Stimulated activated CD4-positive, alpha-beta T cell treated with anti-CD3 and anti-CD28 coated beads, TNF-alpha, amount 100 ng/mL, for 24 hours (primary cell): ENCODE results near the gene MAFB.

Experiments
- DNase-seq, 3 experiments: peaks; one replicate each; pipeline ENCODE4 v3.0.0-alpha.2; 2020; ENCODE audit warnings: low read depth in 3 of 3

MAFB gene

DNA sequence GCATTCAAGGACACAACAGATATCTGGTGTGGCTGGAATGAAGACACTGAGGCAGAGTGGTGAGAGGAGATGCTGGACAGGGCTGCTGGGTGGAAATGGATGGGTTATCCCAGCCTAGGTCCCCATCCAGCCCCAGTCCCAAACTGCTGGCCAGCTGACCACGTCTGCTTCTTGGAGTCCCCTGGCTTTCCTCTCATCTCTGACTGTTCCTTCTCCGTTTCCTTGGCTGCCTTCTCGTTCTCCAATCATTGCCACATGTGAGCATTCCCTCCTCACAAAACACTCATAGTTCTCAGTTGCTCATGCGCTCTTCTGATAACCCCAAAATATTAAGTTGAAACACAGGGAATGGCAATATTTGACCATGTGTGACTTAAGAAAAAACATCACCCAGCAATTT, 31.5 kb downstream of the MAFB start:
- DNase-seq, result no peak

- DNase-seq, result no peak
Measured at GRCh38 chr20:40655451-40655850, 33.6 kb downstream of the MAFB start.

- DNase-seq, result no peak
Measured at GRCh38 chr20:40654876-40655275, 34.2 kb downstream of the MAFB start.

- DNase-seq, result no peak
Measured at GRCh38 chr20:40652441-40652987, 36.5 kb downstream of the MAFB start.

DNA sequence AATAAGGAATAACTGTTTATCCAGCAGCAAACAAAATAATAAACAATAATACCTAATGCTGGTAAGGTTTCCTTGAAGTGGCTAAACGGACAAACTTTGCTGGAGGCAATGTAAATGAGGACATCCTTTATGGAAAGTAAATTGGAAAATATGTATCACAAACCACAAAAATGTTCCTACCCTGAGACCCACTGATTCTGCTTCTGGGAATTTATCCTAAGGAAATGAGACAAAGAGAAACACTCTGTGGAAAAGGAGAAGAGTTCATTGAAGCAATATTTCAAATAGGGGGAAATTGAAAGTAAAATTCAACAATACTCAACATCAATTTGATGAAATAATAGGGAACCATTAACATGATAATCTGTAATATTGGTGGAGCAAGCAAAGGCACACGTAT, 37.9 kb downstream of the MAFB start:
- no peak for DNase-seq

DNA sequence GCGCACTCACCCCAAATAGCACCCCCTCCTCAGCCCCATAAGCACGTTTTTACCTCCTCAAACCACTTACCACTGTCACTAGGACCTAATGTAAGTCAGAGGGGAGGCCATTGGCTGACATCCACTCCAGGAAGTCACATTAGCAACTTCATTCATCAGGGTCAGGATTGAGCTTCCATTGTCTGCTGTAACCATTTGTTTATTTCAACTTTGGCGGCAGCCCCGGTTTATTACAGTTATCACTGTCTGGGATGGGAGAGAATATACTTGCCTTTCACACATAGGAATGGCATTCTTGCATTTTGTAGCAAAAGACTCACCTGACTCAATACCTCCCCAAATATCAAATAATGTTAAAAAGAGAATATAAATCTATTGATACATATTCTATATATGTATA, 38.3 kb downstream of the MAFB start:
- DNase-seq, result no peak

GRCh38 chr20:40648210-40649072, 40.6 kb downstream of the MAFB start:
- DNase-seq, result no peak

DNA sequence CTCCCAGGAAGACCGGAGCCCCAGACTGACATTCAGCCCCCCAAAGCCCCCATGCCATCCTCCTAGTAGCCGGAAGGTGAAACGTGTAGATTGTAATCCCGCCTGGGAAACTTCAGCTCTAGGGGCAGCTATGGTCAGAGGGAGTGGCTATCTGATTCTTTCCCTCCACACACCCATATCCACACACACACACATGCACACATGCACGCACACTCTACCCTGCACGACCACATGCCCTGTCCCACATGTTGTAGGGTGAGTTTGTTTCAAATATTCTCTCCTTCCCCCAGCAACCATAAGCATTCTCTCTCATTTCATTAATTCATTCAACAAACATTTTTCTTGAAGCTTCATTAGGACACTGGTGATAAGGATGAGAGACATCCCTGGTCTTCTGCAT, 42.2 kb downstream of the MAFB start:
- DNase-seq, result no peak

DNA sequence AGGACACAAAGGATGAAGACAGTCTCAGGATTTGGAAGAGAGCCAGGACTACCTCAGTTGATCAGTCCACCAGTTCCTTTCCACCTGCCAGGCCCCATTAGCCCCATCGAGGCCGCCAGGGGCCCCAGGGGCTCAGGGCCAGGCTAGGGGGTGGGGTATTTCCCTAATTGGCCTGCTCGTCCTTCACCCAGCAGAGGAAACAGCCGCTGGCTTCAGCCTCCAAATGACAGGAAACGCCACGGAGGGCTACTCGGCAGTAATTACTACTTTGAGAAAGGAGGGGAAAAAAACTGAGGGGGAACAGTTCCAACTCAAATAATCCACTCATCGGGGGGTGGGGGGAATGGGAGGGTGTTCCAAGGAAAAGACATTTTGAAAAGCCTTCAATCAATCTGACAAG, 42.7 kb downstream of the MAFB start:
- DNase-seq, result no peak

GRCh38 chr20:40644863-40645262, 44.2 kb downstream of the MAFB start:
- no peak for DNase-seq

- no peak for DNase-seq
Measured at GRCh38 chr20:40643891-40644290, 45.1 kb downstream of the MAFB start.

- DNase-seq, result no peak
Measured at GRCh38 chr20:40641809-40642208, 47.2 kb downstream of the MAFB start.

DNA sequence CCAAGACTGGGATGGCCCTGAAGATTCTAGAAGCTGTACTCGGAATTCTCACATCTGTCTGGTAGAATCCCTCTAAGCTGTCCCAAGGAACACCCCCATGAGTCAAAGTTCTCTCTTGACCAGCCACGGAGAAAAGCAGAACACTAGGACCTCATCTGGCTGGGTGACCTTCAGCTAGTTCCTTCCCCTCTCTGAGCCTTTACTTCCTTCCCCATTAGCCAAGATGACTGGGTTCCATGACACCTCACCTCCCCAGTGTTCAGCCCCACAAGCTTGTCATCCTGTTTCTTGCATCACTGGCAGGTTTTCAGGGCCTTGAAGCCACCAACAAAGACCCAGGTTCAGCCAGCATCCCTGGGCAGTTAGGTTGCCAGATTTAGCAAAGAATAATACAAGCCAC, 47.8 kb downstream of the MAFB start:
- no peak for DNase-seq

- no peak for DNase-seq
Measured at GRCh38 chr20:40640667-40641066, 48.4 kb downstream of the MAFB start.

DNA sequence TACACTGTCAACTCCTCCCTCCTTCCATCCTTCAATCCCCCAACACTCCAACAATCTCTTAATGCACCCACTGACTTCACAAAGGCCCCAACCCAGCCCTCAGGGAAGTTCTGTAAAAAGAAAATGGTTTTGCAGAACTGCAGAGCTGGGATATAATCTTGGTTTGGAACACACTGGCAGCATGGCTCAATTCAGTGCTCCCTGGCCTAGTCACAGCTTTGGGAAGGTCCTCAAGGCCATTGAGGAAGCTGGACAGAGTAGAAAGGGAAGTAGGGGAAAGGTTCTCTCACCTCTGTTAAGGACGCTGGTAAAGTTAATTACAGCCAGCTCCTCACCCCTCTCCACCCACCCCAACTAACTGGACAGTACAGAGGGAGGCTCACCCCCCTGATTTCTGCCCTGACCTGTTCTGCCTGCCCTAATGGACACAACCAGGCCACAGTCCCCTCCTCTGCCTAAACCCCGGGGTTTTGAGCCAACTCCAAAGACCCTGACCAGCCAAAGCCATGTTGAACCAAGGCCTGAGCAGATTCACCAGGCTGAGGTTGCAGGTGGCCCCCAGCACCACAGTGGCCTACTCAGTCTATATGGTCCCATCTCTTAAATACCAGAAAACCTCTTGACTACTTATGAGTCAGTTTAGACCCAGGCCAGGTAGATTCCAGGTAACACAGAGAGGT, 49.2 kb downstream of the MAFB start:
- no peak for DNase-seq

DNA sequence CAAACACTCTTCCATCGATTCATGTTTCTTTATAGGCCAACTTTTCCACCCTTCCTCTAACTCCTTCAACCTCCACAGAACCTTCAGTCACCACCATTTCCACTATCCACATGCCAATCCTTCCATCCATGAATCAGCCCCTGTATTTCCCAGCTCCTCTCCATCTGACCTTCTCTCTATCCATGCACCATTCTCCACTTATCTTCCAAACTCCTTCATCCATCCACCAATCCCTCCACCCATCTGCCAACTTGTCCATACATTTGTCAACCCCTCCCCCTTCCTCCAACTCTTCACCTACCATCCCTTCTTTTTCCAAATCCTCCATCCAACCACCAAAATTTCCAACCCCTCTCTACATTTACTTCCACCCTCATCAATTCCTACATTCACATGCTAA, 49.9 kb downstream of the MAFB start:
- no peak for DNase-seq

DNA sequence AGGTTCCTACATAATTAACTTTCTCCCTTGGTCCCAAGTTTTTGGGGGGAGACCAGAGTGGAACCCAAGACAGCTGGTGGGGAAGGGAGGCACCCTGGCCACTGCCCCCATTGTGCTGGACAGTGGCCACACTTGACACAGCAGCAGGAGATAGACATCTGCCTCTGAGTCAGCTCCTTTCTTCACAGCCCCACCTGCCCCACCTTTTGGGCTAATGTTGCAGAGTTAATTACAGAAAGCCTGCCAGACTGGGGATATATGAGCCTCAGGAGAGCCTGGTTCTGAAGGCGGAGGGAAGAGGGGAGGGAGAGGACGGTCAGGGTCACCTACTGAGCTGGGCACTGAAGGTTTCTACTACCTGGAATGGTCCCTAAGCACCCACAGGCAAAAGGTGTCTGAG, 50.6 kb downstream of the MAFB start:
- DNase-seq, result no peak

DNA sequence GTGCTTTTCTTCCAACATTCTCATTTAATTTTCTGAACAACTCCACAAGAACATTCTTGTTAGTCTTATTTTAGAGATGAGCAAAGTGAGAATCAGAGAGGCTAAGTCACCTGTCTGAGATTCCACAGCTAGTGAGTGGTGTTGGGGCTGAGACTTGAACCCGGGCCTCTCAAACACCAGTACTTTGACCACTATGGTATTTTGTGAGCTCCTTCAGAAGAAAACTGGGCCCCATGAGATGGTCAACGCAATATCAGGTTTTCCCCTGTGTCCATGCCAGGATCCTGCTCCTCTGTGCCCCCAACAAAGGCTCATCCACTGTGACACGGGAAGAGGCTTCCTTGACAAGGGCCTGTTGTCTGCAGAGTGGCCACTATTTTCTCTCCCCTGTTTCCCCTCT, 51.9 kb downstream of the MAFB start:
- DNase-seq, result no peak

DNA sequence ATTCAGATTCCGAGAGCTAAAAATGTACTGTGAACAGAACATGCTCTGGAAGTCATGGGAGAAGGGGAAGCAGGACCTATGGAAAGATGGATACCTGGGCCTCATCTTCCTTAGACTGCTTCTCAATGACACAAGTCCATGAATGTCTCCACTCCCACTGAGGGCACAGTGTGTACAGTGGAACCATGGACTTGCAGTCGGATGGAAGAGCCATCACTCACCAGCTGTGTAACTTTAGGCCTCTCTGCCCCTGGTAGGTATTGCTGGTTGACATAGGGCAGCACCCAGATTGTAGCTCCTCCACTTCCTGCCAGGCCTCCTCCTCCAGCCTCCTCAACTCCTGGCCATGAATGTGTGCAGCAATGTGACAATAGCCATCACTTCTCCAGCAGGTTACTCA, 52.5 kb downstream of the MAFB start:
- no peak for DNase-seq

DNA sequence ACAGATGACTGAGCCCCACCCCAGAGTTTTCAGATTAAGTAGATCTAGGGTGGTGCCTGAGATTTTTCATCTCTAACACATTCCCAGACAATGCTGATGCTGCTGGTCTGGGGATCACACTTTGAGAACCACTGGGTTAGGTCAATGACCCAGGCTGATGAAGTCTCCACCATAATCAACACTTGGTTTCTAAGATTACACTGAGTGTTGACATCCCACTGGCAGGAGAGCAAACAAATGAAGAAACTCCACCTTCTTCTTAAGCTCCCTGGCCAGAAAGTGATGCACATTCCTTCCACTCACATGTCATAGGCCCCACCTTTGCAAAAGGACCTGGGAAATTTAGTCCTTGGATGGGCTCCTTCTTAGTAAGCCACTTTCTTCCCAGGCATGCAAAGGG, 53.1 kb downstream of the MAFB start:
- no peak for DNase-seq
